Lung (tissue), 12 donors: Measurements from ENCODE around the gene AKAP6. TPM values are rescaled to one million over a fixed set of nuclear protein-coding genes. Genes with fewer than 3 reads are reported as not detected.

ENCODE experiments used
- ATAC-seq: fragments of 200-7000 bp; cut with Tn5 transposase; one replicate; pipeline ENCODE4 v1.9.1; 2020; ENCODE audit warnings: moderate number of reproducible peaks; ENCODE audit not compliant: insufficient read depth, low FRiP score
- DNase-seq, 3 donors: peaks; one replicate each; pipeline ENCODE4 v3.0.0-alpha.2; 2013 to 2017
- H3K27ac ChIP-seq, 2 donors: one replicate each; pipeline ENCODE4 v1.5.1; 2013; ENCODE audit warnings: mild to moderate bottlenecking in 2 of 2, moderate library complexity in 2 of 2, control low read depth in 1 of 2, inconsistent platforms in 1 of 2, low read depth in 1 of 2, low read length in 1 of 2
- H3K27me3 ChIP-seq, 3 donors: one replicate each; pipeline ENCODE4 v1.5.1; 2013; ENCODE audit warnings: low read length in 2 of 3; ENCODE audit not compliant: control insufficient read depth in 3 of 3, insufficient read depth in 3 of 3
- H3K36me3 ChIP-seq, 4 donors: one replicate each; pipeline ENCODE4 v1.5.1; 2013; ENCODE audit warnings: low read length in 4 of 4, mild to moderate bottlenecking in 1 of 4, moderate library complexity in 1 of 4; ENCODE audit not compliant: control insufficient read depth in 4 of 4, insufficient read depth in 4 of 4
- H3K4me1 ChIP-seq, 5 donors: one replicate each; pipeline ENCODE4 v1.5.1; 2013; ENCODE audit warnings: low read length in 5 of 5, mild to moderate bottlenecking in 2 of 5, moderate library complexity in 1 of 5; ENCODE audit not compliant: control insufficient read depth in 5 of 5, insufficient read depth in 5 of 5
- H3K4me3 ChIP-seq: one replicate; pipeline ENCODE4 v1.5.1; 2013; ENCODE audit warnings: mild to moderate bottlenecking, control low read depth, moderate library complexity
- H3K9ac ChIP-seq, 2 donors: one replicate each; pipeline ENCODE4 v1.5.1; 2013; ENCODE audit warnings: low read length in 2 of 2, control low read depth in 1 of 2; ENCODE audit not compliant: insufficient read depth in 1 of 2
- H3K9me3 ChIP-seq, 4 donors: one replicate each; pipeline ENCODE4 v1.5.1; 2013; ENCODE audit warnings: low read length in 3 of 4, mild to moderate bottlenecking in 1 of 4, moderate library complexity in 1 of 4; ENCODE audit not compliant: control insufficient read depth in 4 of 4, insufficient read depth in 3 of 4
- CTCF ChIP-seq: IDR thresholded peaks from 2 replicates; pipeline ENCODE4 v1.5.1; 2012; ENCODE audit warnings: mild to moderate bottlenecking; ENCODE audit errors: control extremely low read depth, extremely low read depth
- WGBS, 2 donors: extraction: QIAGEN DNeasy Blood & Tissue Kit; methylation state at CpG; one replicate each; pipeline ENCODE4 v1.1.7; 2013; 5-methylcytosine and 5-hydroxymethylcytosine counted together
- polyA plus RNA-seq, 2 donors: library from polyadenylated mRNA; stranded (reverse); fragments of 200-250 nt; gene quantifications; one replicate each; pipeline ENCODE4 v1.2.1, GENCODE V29; 2013
- total RNA-seq, 2 donors: library from RNA; depleted of rRNA in 1 of 2; stranded (reverse); fragments of >200 nt in 1 of 2; gene quantifications; one replicate each; pipeline ENCODE4 v1.2.1, GENCODE V29; 2014 to 2021
- donor health status: control.
- donor health status: control.
- donor health status: Bipolar disorder and iron deficiency.
- donor health status: healthy.
- donor health status: DM: yes; HTN: yes; CAD: no.

Gene AKAP6
- total and polyA plus RNA-seq, 4 donors, result 1.5 to 27.1 (median 7.7) TPM

- ATAC-seq, result no peak
- no peaks in the 10 kb centered on the region for H3K9me3 ChIP-seq
- no peak overlapping the region for H3K4me3 ChIP-seq
- no peak overlapping the region for H3K27ac ChIP-seq
- TF ChIP-seq CTCF, result no peak
- no peaks in the 10 kb centered on the region for H3K36me3 ChIP-seq
- DNase-seq, result no peak
- no peaks in the 10 kb centered on the region for H3K27me3 ChIP-seq
- H3K9ac ChIP-seq, result no peak overlapping the region
- no peaks in the 10 kb centered on the region for H3K4me1 ChIP-seq
- WGBS, 2 donors, result 76 to 86% methylated on average over 1 of the region's 1 CpG
These were observed 10.1 kb downstream of the AKAP6 start for GRCh38 chr14:32339188-32339587.

GRCh38 chr14:32341947-32342846 lies 13.1 kb downstream of the AKAP6 start:
- Histone ChIP-seq H3K9ac (no peak overlapping the region), H3K36me3 (no peaks in the 10 kb centered on the region), H3K4me3 (no peak overlapping the region), H3K4me1 (no peaks in the 10 kb centered on the region), H3K27me3 (no peaks in the 10 kb centered on the region), H3K27ac (no peak overlapping the region), H3K9me3 (no peaks in the 10 kb centered on the region)
- TF ChIP-seq CTCF, result no peak
- WGBS, 2 donors, result 94 to 98% methylated on average over 2 of the region's 2 CpGs
- no peak for DNase-seq
- no peak for ATAC-seq

- H3K4me3 ChIP-seq, result no peak overlapping the region
- TF ChIP-seq CTCF, result no peak
- H3K27ac ChIP-seq, result no peak overlapping the region
- H3K9me3 ChIP-seq, result no peaks in the 10 kb centered on the region
- H3K4me1 ChIP-seq, result no peaks in the 10 kb centered on the region
- H3K36me3 ChIP-seq, result no peaks in the 10 kb centered on the region
- DNase-seq, result no peak
- H3K9ac ChIP-seq, result no peak overlapping the region
- H3K27me3 ChIP-seq, result no peaks in the 10 kb centered on the region
- 40 to 60% methylated on average over 2 of the region's 2 CpGs for WGBS, 2 donors
- no peak for ATAC-seq
These were observed 13.7 kb downstream of the AKAP6 start for GRCh38 chr14:32342847-32343194.
